GM21423 (cell line): ENCODE data around the gene CCNYL1.
A peak's percentile ranks its signal among the peaks of the same experiment; 100 is the strongest.
"Not testable (repeated sequence)": the region's sequence is repeated elsewhere in the genome, so short reads cannot be mapped to it uniquely, and the experiment has no call there.

Source experiments
- ATAC-seq: cut with Tn5 transposase; IDR thresholded peaks from one replicate; pipeline ENCODE4 v1.9.1; 2021; ENCODE audit warnings: mild to moderate bottlenecking, moderate library complexity; ENCODE audit not compliant: unreplicated experiment

CCNYL1 gene

GRCh38 chr2:207733597-207734240 lies 22.3 kb downstream of the CCNYL1 start:
- no peak for ATAC-seq

GRCh38 chr2:207734264-207734635 lies 22.8 kb downstream of the CCNYL1 start:
- ATAC-seq: peak; percentile 51

DNA sequence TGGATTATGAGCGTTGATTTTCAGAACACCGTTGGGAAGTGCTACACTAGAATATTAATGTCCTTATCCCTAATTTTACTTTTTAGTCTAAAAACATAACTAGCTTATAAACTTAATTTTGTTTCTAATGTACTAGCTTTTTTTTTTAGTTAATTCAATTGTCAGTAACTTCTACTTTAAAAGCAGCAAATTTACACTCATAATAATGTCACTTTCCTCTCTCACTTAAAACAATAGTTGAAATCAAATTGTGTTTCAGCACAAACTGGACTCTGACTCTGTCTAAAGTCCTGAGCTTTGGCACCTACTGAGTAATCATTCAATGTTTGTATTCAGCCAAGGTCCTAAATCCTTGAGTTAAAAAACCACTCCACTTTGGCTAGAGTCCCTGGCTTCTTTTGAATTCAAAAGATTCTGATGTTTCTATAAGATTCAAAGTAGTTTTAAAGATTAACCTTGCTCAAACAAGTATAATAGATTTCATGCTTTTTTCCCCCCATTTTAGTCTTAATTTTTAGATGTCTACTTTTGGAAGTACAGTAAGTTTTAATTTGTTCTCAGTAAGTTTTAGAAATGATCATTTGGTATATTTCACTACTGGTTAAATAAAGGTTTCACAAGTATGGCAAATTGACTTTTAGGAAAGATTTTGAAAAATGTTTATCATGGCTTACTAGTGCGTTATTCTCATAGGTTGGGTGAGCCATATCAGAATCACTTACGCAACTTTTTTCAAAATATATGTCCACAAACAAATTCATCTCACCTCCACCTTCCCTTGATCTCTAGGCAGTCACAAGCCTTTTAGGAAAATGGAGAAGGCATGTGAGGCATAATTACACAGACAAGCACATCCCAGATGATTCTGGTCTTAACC lies 23.4 kb downstream of the CCNYL1 start:
- no peak for ATAC-seq

- not testable (repeated sequence) for ATAC-seq
Measured at GRCh38 chr2:207735513-207735859, 24.0 kb downstream of the CCNYL1 start.

DNA sequence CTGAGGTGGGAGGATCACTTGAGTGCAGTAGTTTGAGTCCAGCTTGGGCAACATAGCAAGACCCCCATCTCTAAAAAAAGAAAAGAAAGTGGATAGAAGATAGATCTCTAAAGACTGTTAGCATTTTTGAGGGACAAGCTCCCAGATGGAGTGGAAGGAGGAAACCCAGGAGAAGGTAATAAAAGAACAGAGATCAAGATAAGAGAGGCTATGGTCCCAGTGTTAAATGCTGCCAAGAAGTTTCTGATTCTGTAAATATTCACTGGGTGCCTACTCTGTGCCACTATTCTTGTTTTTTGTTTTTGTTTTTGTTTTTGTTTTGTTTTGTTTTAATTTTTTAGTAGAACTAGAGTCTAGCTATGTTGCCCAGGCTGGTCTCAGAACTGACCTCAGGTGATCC lies 32.1 kb downstream of the CCNYL1 start:
- no peak for ATAC-seq

GRCh38 chr2:207744050-207744449 lies 32.6 kb downstream of the CCNYL1 start:
- no peak for ATAC-seq

- no peak for ATAC-seq
Measured at GRCh38 chr2:207744451-207744850, 33.0 kb downstream of the CCNYL1 start.

DNA sequence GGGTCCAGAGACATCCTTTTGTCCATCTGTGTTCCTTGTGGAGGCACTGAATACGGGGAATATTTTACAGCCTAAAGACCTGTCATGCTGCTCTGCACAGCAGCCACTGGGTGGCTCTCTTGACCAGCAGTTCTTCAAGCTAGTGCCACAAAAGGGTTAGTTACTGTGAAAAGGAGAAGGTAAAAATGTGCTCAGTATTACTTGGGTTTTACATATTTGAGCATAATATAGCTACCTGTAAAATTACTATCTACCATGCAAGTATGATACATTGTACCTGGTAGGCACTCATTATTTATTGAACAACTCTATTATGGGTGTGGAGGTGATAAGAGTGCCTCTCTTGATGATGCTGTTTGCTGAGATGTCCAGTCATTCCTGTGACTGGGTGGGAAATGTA lies 34.7 kb downstream of the CCNYL1 start:
- peak; percentile 81 for ATAC-seq

DNA sequence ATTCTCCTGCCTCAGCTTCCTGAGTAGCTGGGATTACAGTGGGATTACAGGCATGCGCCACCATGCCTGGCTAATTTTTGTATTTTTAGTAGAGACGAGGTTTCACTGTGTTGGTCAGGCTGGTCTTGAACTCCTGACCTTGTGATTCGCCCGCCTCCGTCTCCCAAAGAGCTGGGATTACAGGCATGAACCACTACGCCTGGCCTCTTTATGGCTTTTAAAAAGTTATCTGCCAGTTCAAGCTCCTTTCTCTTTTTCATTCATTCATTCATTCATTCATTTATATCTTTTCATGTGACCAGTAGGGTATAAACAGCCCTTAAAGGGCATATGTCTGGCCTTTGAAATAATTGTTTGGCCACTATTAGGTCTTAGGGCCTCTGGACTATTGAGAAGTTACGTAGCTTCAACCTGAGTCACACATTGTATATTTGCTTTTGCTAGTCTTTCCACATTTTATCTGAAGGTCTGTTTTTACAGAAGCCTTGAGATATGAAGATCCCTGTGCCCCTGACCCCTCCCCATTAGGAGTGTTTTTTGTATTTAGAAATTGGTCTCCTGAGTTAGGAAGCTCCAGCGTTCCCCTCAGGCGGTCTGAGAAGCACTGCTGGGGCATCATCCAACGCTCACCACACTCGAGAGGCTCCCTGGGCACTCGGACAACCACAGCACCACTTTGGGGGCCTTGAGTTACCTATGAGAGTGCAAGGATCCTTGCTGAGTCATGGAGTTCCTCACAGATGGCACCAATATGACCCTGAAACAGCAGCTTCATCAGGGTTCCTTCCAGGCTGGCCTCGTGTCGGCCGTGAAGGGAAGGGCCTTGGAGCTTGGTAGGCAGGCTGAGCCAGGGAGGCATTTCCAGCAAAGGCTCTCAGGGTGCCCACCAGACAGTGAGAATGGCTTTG lies 36.5 kb downstream of the CCNYL1 start:
- no peak for ATAC-seq

DNA sequence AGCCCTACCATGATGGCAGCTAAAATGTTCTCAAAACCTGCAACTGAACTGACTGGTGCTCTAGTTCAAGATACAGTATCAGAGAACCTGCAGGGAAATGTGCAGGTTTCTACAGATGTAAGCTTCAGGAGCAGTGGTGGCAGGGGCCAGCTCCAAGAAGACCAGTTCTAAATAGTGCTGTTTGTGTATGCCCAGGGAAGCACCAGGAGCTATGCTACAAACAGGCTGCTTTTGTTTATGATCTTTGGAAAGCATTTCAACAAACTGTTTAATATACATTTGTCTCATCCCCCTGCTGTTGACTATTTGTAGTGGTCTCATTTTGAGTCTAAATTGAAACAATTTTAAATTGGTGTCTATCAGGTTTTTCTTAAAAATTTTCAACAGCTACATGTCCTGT lies 37.6 kb downstream of the CCNYL1 start:
- no peak for ATAC-seq

DNA sequence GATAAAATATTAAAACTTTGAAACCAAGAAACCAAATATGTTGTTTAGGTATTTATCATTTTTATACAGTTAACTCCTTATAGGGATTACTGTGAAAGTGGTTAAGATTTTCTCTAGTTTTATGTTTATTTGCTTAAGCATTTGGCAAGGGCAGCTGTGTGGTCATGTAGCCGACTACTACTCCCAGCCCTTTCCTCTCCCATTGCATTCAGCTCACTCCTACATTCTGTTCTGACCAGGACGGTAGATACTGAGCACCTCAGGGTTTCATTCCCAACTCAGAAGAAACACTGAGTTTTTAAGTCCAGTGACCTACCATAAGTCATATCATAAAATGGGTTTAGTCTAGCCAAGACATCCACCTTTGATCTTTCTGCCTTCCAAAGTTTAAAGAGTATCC lies 38.4 kb downstream of the CCNYL1 start:
- ATAC-seq: no peak

DNA sequence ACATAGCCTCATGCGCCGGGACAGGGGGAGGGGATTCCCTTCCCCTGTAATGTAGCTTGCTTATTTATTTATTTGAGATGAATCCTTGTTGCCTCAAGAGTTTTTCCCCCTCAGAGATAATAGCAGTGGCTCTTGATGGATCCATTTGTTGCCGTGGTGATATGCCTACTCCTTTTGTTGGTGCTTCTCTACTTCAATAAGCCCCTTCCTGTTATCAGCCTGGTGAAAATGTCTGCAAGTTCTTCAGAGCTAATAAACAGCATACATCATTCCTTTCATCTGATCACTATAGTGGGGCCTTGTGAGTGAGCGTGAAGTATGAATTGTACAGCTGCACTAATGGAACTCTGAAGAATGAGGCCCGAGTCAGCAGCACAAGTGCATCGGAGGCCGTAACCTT lies 38.9 kb downstream of the CCNYL1 start:
- no peak for ATAC-seq

DNA sequence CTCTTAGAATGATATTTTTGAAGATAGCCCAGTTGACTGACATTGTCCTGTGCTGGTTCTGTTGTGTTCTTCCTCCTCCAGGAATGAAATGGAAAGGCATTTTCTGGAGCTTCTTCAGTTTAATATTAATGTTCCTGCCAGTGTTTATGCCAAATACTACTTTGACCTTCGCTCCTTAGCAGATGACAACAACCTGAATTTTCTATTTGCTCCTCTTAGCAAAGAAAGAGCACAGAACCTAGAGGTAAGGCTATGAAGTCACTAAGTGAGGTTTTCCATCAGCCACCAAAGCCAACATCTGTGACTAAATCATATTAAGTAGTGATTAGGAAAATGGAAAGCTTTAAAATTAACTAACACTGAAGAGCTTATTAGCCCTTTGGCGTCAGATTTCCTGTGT lies 39.4 kb downstream of the CCNYL1 start:
- ATAC-seq: no peak

- ATAC-seq: not testable (repeated sequence)
Measured at GRCh38 chr2:207753688-207754087, 42.2 kb downstream of the CCNYL1 start.

- no peak for ATAC-seq
Measured at GRCh38 chr2:207754498-207755383, 43.3 kb downstream of the CCNYL1 start.

GRCh38 chr2:207758025-207758424 lies 46.6 kb downstream of the CCNYL1 start:
- no peak for ATAC-seq

DNA sequence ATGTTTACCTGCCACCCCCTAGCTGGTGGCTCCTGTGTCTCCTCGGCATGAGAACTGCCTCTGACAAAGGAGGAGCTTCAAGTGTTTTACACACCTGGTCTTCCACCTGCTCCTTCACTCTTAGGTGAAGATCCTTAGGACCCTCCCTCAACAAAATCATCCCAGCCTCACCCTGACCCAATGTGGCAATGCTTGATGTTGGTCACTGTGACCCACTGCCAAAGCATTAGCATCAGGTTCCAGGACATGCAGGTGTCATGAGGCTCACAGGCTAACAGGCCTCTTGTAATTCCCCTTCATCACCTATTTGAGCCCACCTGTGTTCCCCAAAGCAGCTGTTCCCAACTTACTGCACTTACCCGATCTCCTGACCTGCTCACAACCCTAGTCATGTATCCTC lies 48.5 kb downstream of the CCNYL1 start:
- no peak for ATAC-seq

GRCh38 chr2:207760453-207760852 lies 49.0 kb downstream of the CCNYL1 start:
- no peak for ATAC-seq

- not testable (repeated sequence) for ATAC-seq
Measured at GRCh38 chr2:207761426-207761825, 50.0 kb downstream of the CCNYL1 start.

GRCh38 chr2:207762146-207762545 lies 50.7 kb downstream of the CCNYL1 start:
- no peak for ATAC-seq
